ENCODE data around the gene RSL1D1. TPM values are rescaled to one million over a fixed set of nuclear protein-coding genes. Genes with fewer than 3 reads are reported as not detected.

Gene RSL1D1
- total RNA-seq, 1 donor from 2014 or later, result 209 TPM

DNA sequence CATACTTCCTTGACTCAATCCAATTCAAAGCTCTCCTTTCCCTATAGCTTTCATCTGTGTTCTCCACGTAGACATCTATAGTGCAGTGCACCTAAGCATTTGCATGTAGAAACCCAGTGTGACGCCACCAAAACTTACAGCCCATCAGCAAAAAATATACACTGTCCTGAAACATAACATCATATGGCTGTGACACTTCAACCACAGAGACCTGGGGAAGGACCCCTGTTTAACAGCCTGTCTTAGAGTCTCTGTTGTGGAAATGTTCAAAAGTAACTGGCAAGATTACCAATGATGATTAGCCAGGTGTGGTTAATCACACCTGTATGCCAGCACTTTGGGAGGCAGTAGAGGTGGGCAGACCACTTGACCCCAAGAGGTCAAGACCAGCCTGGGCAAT lies 42.2 kb upstream of the RSL1D1 start:
- peaks cover 26% of the 10 kb centered on the region for H3K36me3 ChIP-seq (ENCODE audit: insufficient read depth, low read length)
- no peaks in the 10 kb centered on the region for H3K27me3 ChIP-seq (ENCODE audit: insufficient read depth, low read length)
- peaks cover 38% of the 10 kb centered on the region for H4K20me1 ChIP-seq (ENCODE audit: insufficient read depth, low read length)
- no peak overlapping the region for H3K27ac ChIP-seq (ENCODE audit: low read depth, low read length)
- H3K79me2 ChIP-seq (ENCODE audit: insufficient read depth, low read length), result peaks cover 53% of the 10 kb centered on the region
- H3K9me3 Mint-ChIP-seq (ENCODE audit: unreplicated experiment), result no peaks in the 10 kb centered on the region
- no peak for DNase-seq (ENCODE audit: low read depth)
- H3K27me3 Mint-ChIP-seq (ENCODE audit: low read depth, unreplicated experiment), result no peaks in the 10 kb centered on the region
- H3K9ac ChIP-seq (ENCODE audit: low read length), result no peak overlapping the region
- H3K4me3 ChIP-seq (ENCODE audit: insufficient read depth, low read depth, low read length), result no peak overlapping the region
- H3K4me1 ChIP-seq (ENCODE audit: insufficient read depth, low read length), result peaks cover 10% of the 10 kb centered on the region
- H3K27ac Mint-ChIP-seq (ENCODE audit: unreplicated experiment), result no peak overlapping the region
- no peak for FAIRE-seq
- H3K4me3 Mint-ChIP-seq (ENCODE audit: unreplicated experiment), result no peak overlapping the region
- TF ChIP-seq, protein P1, sequence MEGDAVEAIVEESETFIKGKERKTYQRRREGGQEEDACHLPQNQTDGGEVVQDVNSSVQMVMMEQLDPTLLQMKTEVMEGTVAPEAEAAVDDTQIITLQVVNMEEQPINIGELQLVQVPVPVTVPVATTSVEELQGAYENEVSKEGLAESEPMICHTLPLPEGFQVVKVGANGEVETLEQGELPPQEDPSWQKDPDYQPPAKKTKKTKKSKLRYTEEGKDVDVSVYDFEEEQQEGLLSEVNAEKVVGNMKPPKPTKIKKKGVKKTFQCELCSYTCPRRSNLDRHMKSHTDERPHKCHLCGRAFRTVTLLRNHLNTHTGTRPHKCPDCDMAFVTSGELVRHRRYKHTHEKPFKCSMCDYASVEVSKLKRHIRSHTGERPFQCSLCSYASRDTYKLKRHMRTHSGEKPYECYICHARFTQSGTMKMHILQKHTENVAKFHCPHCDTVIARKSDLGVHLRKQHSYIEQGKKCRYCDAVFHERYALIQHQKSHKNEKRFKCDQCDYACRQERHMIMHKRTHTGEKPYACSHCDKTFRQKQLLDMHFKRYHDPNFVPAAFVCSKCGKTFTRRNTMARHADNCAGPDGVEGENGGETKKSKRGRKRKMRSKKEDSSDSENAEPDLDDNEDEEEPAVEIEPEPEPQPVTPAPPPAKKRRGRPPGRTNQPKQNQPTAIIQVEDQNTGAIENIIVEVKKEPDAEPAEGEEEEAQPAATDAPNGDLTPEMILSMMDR (IDR thresholded peaks at IDR 0.05; ENCODE audit: insufficient read depth, low read depth, low read length), result no peak
- no peak for TF ChIP-seq EZH2 (IDR thresholded peaks at IDR 0.05; ENCODE audit: insufficient read depth, low read length)
- no peak overlapping the region for H3K4me2 ChIP-seq (ENCODE audit: low read length)
- H3K4me1 Mint-ChIP-seq (ENCODE audit: low read depth, unreplicated experiment), result peaks cover 13% of the 10 kb centered on the region
- H3K9me3 ChIP-seq (ENCODE audit: insufficient read depth, low read depth, low read length), result no peaks in the 10 kb centered on the region
- H3K36me3 Mint-ChIP-seq (ENCODE audit: low read depth, unreplicated experiment), result peaks cover 4% of the 10 kb centered on the region
- H2AFZ ChIP-seq (ENCODE audit: low read depth, low read length), result no peak overlapping the region

DNA sequence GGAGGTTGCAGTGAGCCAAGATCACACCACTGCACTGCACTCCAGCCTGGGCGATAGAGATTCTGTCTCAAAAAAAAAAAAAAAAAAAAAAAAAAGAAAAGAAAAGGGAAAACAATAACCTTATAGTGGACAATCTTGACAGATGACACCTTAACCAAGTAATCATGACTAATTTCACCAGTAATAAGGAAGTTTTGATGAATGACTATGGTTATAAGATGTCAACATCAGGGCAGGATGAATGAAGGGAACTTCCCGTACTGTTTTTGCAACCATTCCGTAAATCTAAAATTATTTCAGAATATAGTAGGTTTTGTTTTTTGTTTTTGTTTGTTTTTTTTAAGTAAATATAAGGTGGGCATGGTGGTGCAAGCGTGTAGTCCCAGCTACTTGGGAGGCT lies 41.4 kb upstream of the RSL1D1 start:
- Mint-ChIP-seq H3K27me3 (ENCODE audit: low read depth, unreplicated experiment) (no peaks in the 10 kb centered on the region), H3K9me3 (ENCODE audit: unreplicated experiment) (no peaks in the 10 kb centered on the region), H3K4me3 (ENCODE audit: unreplicated experiment) (no peak overlapping the region), H3K36me3 (ENCODE audit: low read depth, unreplicated experiment) (peaks cover 4% of the 10 kb centered on the region), H3K27ac (ENCODE audit: unreplicated experiment) (no peak overlapping the region), H3K4me1 (ENCODE audit: low read depth, unreplicated experiment) (peaks cover 11% of the 10 kb centered on the region)
- no peak for DNase-seq (ENCODE audit: low read depth)
- no peak overlapping the region for H3K27ac ChIP-seq (ENCODE audit: low read depth, low read length)
- H3K36me3 ChIP-seq (ENCODE audit: insufficient read depth, low read length), result peaks cover 26% of the 10 kb centered on the region
- H4K20me1 ChIP-seq (ENCODE audit: insufficient read depth, low read length), result peaks cover 30% of the 10 kb centered on the region
- H2AFZ ChIP-seq (ENCODE audit: low read depth, low read length), result no peak overlapping the region
- FAIRE-seq, result no peak
- no peak overlapping the region for H3K4me2 ChIP-seq (ENCODE audit: low read length)
- no peak overlapping the region for H3K9ac ChIP-seq (ENCODE audit: low read length)
- no peak overlapping the region for H3K4me3 ChIP-seq (ENCODE audit: insufficient read depth, low read depth, low read length)
- peaks cover 10% of the 10 kb centered on the region for H3K4me1 ChIP-seq (ENCODE audit: insufficient read depth, low read length)
- no peaks in the 10 kb centered on the region for H3K9me3 ChIP-seq (ENCODE audit: insufficient read depth, low read depth, low read length)
- H3K79me2 ChIP-seq (ENCODE audit: insufficient read depth, low read length), result peaks cover 45% of the 10 kb centered on the region
- no peaks in the 10 kb centered on the region for H3K27me3 ChIP-seq (ENCODE audit: insufficient read depth, low read length)
- no peak for TF ChIP-seq EZH2 (IDR thresholded peaks at IDR 0.05; ENCODE audit: insufficient read depth, low read length)
- TF ChIP-seq, protein P1 (IDR thresholded peaks at IDR 0.05; ENCODE audit: insufficient read depth, low read depth, low read length), result no peak

DNA sequence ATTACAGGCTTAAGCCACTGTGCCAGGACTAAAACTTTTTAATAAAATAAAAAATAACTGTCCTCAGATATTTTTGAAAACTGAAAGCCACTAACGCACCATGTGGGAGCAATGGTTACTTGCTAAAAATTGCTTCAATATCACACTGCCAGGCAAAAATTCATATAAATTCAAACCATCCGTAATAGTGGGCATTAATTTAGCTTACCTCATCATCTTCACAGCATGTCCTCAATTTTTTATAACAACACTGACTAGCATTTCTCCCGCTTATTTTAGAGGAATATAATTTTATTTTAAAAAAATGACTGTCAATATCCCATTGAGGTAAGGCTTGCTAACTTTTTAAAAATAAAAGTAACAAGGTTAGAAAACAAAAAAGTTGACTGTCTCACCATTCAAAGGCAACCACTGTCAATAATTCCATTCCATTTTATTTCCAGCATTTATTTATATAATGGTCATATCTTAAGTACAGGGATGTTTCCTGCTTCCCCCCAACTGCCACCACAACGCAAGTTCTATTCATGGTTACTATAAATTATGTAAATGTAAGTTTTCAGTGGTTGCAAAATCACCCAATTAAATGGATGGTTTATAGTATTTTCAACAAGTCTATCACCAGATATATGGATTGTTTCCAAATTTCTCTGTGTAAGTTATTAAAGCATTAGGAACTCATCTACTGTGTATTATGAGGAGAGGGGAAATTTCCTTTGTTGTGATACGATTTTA lies 39.1 kb upstream of the RSL1D1 start:
- Histone ChIP-seq H3K9ac (ENCODE audit: low read length) (no peak overlapping the region), H3K79me2 (ENCODE audit: insufficient read depth, low read length) (peaks cover 31% of the 10 kb centered on the region), H3K9me3 (ENCODE audit: insufficient read depth, low read depth, low read length) (no peaks in the 10 kb centered on the region), H3K4me2 (ENCODE audit: low read length) (no peak overlapping the region), H3K36me3 (ENCODE audit: insufficient read depth, low read length) (peaks cover 48% of the 10 kb centered on the region), H3K4me3 (ENCODE audit: insufficient read depth, low read depth, low read length) (no peak overlapping the region), H4K20me1 (ENCODE audit: insufficient read depth, low read length) (peaks cover 9% of the 10 kb centered on the region), H3K27me3 (ENCODE audit: insufficient read depth, low read length) (no peaks in the 10 kb centered on the region), H3K27ac (ENCODE audit: low read depth, low read length) (no peak overlapping the region), H2AFZ (ENCODE audit: low read depth, low read length) (no peak overlapping the region), H3K4me1 (ENCODE audit: insufficient read depth, low read length) (no peaks in the 10 kb centered on the region)
- no peaks in the 10 kb centered on the region for H3K4me1 Mint-ChIP-seq (ENCODE audit: low read depth, unreplicated experiment)
- H3K4me3 Mint-ChIP-seq (ENCODE audit: unreplicated experiment), result no peak overlapping the region
- DNase-seq (ENCODE audit: low read depth), result no peak
- peaks cover 4% of the 10 kb centered on the region for H3K36me3 Mint-ChIP-seq (ENCODE audit: low read depth, unreplicated experiment)
- no peak for TF ChIP-seq EZH2 (IDR thresholded peaks at IDR 0.05; ENCODE audit: insufficient read depth, low read length)
- TF ChIP-seq, protein P1 (IDR thresholded peaks at IDR 0.05; ENCODE audit: insufficient read depth, low read depth, low read length), result no peak
- no peak for FAIRE-seq
- H3K27me3 Mint-ChIP-seq (ENCODE audit: low read depth, unreplicated experiment), result no peaks in the 10 kb centered on the region
- H3K27ac Mint-ChIP-seq (ENCODE audit: unreplicated experiment), result no peak overlapping the region
- no peaks in the 10 kb centered on the region for H3K9me3 Mint-ChIP-seq (ENCODE audit: unreplicated experiment)
